GM23338 (cell line): Measurements from ENCODE around the gene ABCC3.

Experiments used
- CREB1 ChIP-seq: fragments of 250-450 bp; sonication (Bioruptor Pico); IDR thresholded peaks from 2 replicates; pipeline ENCODE4 v1.5.0; 2020; ENCODE audit warnings: low read depth, mild to moderate bottlenecking, moderate library complexity
- CTCF ChIP-seq, 2 experiments: fragments of 200-600 bp in 1 of 2; sonication (generic) in 1 of 2; conservative IDR thresholded peaks; 2 replicates each; pipeline versions ENCODE4 v1.5.1 to v1.6.1; 2016 to 2017; ENCODE audit warnings: antibody characterized with exemption in 2 of 2, low read depth in 2 of 2, mild to moderate bottlenecking in 2 of 2, moderate library complexity in 1 of 2
- EZH2 ChIP-seq: fragments of 200-600 bp; sonication (generic); IDR thresholded peaks from one replicate; pipeline ENCODE4 v1.8.0; 2017; ENCODE audit warnings: antibody characterized with exemption, mild to moderate bottlenecking, low read depth; ENCODE audit not compliant: unreplicated experiment
- EZH2phosphoT487 ChIP-seq: fragments of 200-600 bp; sonication (generic); IDR thresholded peaks from one replicate; pipeline ENCODE4 v1.8.1; 2018; ENCODE audit warnings: antibody characterized with exemption; ENCODE audit not compliant: unreplicated experiment
- POLR2AphosphoS5 ChIP-seq: IDR thresholded peaks from 2 replicates; pipeline ENCODE4 v1.6.1; 2016; ENCODE audit warnings: antibody characterized with exemption, low read depth
- REST ChIP-seq: IDR thresholded peaks from one replicate; pipeline ENCODE4 v1.6.1; 2018; ENCODE audit warnings: antibody characterized with exemption; ENCODE audit not compliant: unreplicated experiment
- ZNF114 ChIP-seq: fragments of 250-450 bp; sonication (Bioruptor Pico); IDR thresholded peaks from 2 replicates; pipeline ENCODE4 v1.5.0; 2020; ENCODE audit warnings: mild to moderate bottlenecking, moderate library complexity
- ZNF331 ChIP-seq: fragments of 250-450 bp; sonication (Bioruptor Pico); IDR thresholded peaks from 2 replicates; pipeline ENCODE4 v1.5.0; 2020; ENCODE audit warnings: low read depth, mild to moderate bottlenecking, moderate library complexity
- TF ChIP-seq, protein P1 (sequence below): IDR thresholded peaks from 2 replicates; pipeline ENCODE4 v1.6.1; 2016; ENCODE audit warnings: antibody characterized with exemption

DNA sequence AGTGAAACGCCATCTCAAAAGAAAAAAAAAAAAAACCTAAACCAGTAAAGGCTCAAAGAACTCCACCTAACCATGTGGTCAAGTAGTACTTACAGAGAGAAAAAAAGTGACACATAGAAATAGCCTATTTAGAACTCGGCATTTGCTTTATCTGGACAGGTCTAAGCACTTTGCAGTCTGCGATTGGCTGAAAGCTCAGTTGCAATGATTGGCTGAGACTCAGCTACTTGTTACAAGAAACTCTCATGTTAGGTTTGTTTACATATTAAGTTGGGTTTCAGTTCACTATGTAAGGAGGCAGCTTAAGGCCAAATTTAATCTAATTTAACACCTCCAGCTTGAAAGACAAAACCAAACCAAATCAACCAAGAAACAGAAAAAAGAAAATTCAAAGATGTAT, 19.1 kb downstream of the ABCC3 start:
- TF ChIP-seq CTCF (conservative IDR thresholded peaks at IDR 0.05; ENCODE audit: low read depth in 2 of 2) (no peak), EZH2 (no peak), POLR2AphosphoS5 (no peak), REST (no peak), ZNF331 (CRISPR knock-in tag) (no peak), CREB1 (CRISPR knock-in tag) (no peak), EZH2phosphoT487 (no peak), ZNF114 (CRISPR knock-in tag) (no peak)
- TF ChIP-seq, protein P1, sequence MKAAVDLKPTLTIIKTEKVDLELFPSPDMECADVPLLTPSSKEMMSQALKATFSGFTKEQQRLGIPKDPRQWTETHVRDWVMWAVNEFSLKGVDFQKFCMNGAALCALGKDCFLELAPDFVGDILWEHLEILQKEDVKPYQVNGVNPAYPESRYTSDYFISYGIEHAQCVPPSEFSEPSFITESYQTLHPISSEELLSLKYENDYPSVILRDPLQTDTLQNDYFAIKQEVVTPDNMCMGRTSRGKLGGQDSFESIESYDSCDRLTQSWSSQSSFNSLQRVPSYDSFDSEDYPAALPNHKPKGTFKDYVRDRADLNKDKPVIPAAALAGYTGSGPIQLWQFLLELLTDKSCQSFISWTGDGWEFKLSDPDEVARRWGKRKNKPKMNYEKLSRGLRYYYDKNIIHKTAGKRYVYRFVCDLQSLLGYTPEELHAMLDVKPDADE: no peak
